GM12878 (cell line): Measurements from ENCODE around the gene POLR3K.

Source experiments
- CBX5 ChIP-seq: sonication (generic); IDR thresholded peaks from 2 replicates; pipeline ENCODE4 v1.6.1; 2016; ENCODE audit warnings: low read depth, moderate library complexity, mild to moderate bottlenecking, inconsistent platforms
- CEBPB ChIP-seq, 2 experiments: fragments of 150-350 bp in 1 of 2; IDR thresholded peaks; 2 replicates each; pipeline ENCODE4 v1.6.1; 2012 to 2014; ENCODE audit warnings: low read depth in 2 of 2, low read length in 2 of 2, borderline replicate concordance in 1 of 2, inconsistent platforms in 1 of 2
- CREB1 ChIP-seq: IDR thresholded peaks from 2 replicates; pipeline ENCODE4 v1.6.1; 2012; ENCODE audit warnings: low read depth, mild to moderate bottlenecking, inconsistent platforms
- CTCF ChIP-seq, 3 experiments: IDR thresholded peaks in 2 of 3; conservative IDR thresholded peaks in 1 of 3; 2 replicates each; pipeline ENCODE4 v1.5.1; 2011; ENCODE audit warnings: low read depth in 3 of 3, low read length in 3 of 3, mild to moderate bottlenecking in 3 of 3, control low read depth in 2 of 3, moderate library complexity in 2 of 3, inconsistent platforms in 1 of 3, mixed read lengths in 1 of 3; ENCODE audit not compliant: control insufficient read depth in 2 of 3, insufficient read depth in 1 of 3; ENCODE audit errors: extremely low read depth in 1 of 3
- EZH2 ChIP-seq: IDR thresholded peaks from 2 replicates; pipeline ENCODE4 v1.6.1; 2012; ENCODE audit warnings: low read depth, mild to moderate bottlenecking, control low read depth, inconsistent platforms, low read length, borderline replicate concordance; ENCODE audit not compliant: control insufficient read depth
- MTA2 ChIP-seq: fragments of 450-650 bp; IDR thresholded peaks from 2 replicates; pipeline ENCODE4 v1.6.1; 2016; ENCODE audit warnings: low read depth, mild to moderate bottlenecking, moderate library complexity
- POLR2A ChIP-seq: IDR thresholded peaks from 2 replicates; pipeline ENCODE4 v1.6.1; 2011; ENCODE audit warnings: low read depth, mild to moderate bottlenecking, low read length
- POLR2AphosphoS5 ChIP-seq: IDR thresholded peaks from 2 replicates; pipeline ENCODE4 v1.6.1; 2011; ENCODE audit warnings: mild to moderate bottlenecking, low read length, inconsistent platforms
- RFX5 ChIP-seq: IDR thresholded peaks from 2 replicates; pipeline ENCODE4 v1.6.1; 2011; ENCODE audit warnings: low read depth, low read length, improper control_type of control experiment
- SP1 ChIP-seq: IDR thresholded peaks from one replicate; pipeline ENCODE4 v1.6.1; 2011; ENCODE audit warnings: low read depth, low read length
- SUZ12 ChIP-seq: fragments of 200-600 bp; sonication (generic); IDR thresholded peaks from one replicate; pipeline ENCODE4 v1.6.1; 2018; ENCODE audit warnings: antibody characterized with exemption, mild to moderate bottlenecking; ENCODE audit not compliant: unreplicated experiment

- no peak for TF ChIP-seq CREB1
- no peak for TF ChIP-seq CTCF (IDR thresholded peaks at IDR 0.05 in 2 of 3, conservative IDR thresholded peaks at IDR 0.05 in 1 of 3; ENCODE audit: control insufficient read depth in 2 of 3, extremely low read depth in 1 of 3, insufficient read depth in 1 of 3, low read depth in 3 of 3, low read length in 3 of 3)
- TF ChIP-seq CEBPB (IDR thresholded peaks at IDR 0.05; ENCODE audit: borderline replicate concordance in 1 of 2, low read depth in 2 of 2, low read length in 2 of 2): no peak
- no peak for TF ChIP-seq POLR2A
- TF ChIP-seq RFX5: no peak
- TF ChIP-seq EZH2: no peak
- no peak for TF ChIP-seq POLR2AphosphoS5
- no peak for TF ChIP-seq CBX5
- TF ChIP-seq SUZ12: no peak
- TF ChIP-seq SP1: no peak
- no peak for TF ChIP-seq MTA2
Observed at GRCh38 chr16:57711-58110, 4.3 kb upstream of the POLR3K start.
